ENCODE data around the gene PARD3B. TPM values are rescaled to one million over a fixed set of nuclear protein-coding genes. Genes with fewer than 3 reads are reported as not detected.

Gene PARD3B
- polyA plus RNA-seq, 3 donors = not detected

DNA sequence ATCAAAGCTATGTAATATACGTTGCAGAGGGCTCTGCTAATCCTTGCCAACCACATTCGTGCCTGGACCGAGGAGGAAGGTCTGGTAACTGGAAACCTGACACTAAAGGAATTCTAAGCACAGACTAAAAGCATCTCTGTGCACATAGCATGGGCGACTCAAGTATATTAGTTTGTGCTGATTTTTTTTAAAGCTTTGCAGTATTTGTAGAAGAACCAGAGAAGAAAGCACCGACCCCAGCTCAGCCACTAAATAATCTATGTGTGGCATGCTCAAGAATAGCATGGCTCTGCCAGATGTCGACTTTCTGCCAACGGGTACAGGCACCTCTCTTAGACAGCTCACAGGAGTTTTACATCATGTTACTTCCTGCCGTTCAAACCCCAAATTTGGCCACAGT, 1063.8 kb downstream of the PARD3B start:
- intact Hi-C loops (cut with micrococcal nuclease) = no loop called here
- peaks cover 9 to 28% (median 15%) of the 10 kb centered on the region in 3 donors for H3K27me3 Mint-ChIP-seq (ENCODE audit: low read depth in 3 of 3)
- WGBS (ENCODE audit: insufficient coverage) = 78% methylated on average over 3 of the region's 8 CpGs

DNA sequence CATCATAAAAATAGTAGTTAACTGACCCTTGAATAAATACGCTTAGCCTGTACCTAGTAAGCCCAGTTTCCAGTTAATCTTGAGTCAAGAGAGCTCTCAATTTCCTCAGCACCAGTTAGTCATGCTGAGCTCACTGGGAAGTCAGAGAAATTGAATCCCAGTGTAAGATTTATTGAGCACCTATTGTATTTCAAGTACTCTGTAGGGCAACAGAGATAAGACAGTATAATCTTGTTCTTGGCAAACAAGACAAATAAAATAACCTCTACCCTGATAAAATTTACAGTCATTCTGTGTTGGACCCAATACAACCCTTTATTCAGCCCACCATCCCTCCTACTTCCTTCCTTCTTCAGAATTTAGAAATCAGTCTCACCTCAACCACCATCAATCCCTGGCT, 1065.2 kb downstream of the PARD3B start:
- Histone ChIP-seq H3K27me3 (ENCODE audit: control insufficient read depth in 2 of 2, insufficient read depth in 2 of 2, low read length in 2 of 2) (peaks cover 7 to 25% of the 10 kb centered on the region in 2 donors), H3K27ac (ENCODE audit: low read depth in 1 of 2, low read length in 2 of 2) (no peak overlapping the region), H3K36me3 (replicated peaks in 1 of 2; ENCODE audit: control insufficient read depth in 1 of 2, insufficient read depth in 2 of 2, low read length in 2 of 2) (no peaks in the 10 kb centered on the region), H3K4me2 (replicated peaks; ENCODE audit: extremely low read depth, low read length, poor library complexity, severe bottlenecking) (no peak overlapping the region), H4K20me1 (ENCODE audit: insufficient read depth, low read length) (no peaks in the 10 kb centered on the region), H3K4me1 (ENCODE audit: control insufficient read depth in 1 of 2, insufficient read depth in 2 of 2, low read length in 2 of 2) (no peaks in the 10 kb centered on the region), H3K4me3 (replicated peaks in 1 of 3; ENCODE audit: low read depth in 2 of 3, low read length in 3 of 3) (no peak overlapping the region), H3K9ac (ENCODE audit: insufficient read depth, low read length, poor library complexity, severe bottlenecking) (no peak overlapping the region), H2AFZ (ENCODE audit: insufficient read depth, low read depth, low read length, poor library complexity, severe bottlenecking) (no peak overlapping the region), H3K9me3 (replicated peaks in 1 of 2; ENCODE audit: control insufficient read depth in 1 of 2, insufficient read depth in 1 of 2, low read length in 2 of 2) (peaks cover 0 to 8% of the 10 kb centered on the region in 2 donors), H3K79me2 (ENCODE audit: insufficient read depth, low read length) (no peaks in the 10 kb centered on the region)
- Mint-ChIP-seq H3K36me3 (no peaks in the 10 kb centered on the region), H3K9me3 (peaks cover 0 to 7% (median 3%) of the 10 kb centered on the region in 7 donors), H3K27me3 (ENCODE audit: low read depth in 3 of 3) (peaks cover 9 to 28% (median 18%) of the 10 kb centered on the region in 3 donors), H3K4me3 (peak overlapping the region in 1 of 2 donors; percentile 4), H3K4me1 (no peaks in the 10 kb centered on the region), H3K27ac (no peak overlapping the region)
- intact Hi-C loops (cut with micrococcal nuclease) = no loop called here
- TF ChIP-seq, protein P1, sequence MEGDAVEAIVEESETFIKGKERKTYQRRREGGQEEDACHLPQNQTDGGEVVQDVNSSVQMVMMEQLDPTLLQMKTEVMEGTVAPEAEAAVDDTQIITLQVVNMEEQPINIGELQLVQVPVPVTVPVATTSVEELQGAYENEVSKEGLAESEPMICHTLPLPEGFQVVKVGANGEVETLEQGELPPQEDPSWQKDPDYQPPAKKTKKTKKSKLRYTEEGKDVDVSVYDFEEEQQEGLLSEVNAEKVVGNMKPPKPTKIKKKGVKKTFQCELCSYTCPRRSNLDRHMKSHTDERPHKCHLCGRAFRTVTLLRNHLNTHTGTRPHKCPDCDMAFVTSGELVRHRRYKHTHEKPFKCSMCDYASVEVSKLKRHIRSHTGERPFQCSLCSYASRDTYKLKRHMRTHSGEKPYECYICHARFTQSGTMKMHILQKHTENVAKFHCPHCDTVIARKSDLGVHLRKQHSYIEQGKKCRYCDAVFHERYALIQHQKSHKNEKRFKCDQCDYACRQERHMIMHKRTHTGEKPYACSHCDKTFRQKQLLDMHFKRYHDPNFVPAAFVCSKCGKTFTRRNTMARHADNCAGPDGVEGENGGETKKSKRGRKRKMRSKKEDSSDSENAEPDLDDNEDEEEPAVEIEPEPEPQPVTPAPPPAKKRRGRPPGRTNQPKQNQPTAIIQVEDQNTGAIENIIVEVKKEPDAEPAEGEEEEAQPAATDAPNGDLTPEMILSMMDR (IDR thresholded peaks at IDR 0.05) = no peak
- DNase-seq = no peak
- no CpG with 5 or more reads among the region's 1 CpG for WGBS (ENCODE audit: insufficient coverage)

More for the DNA sequence above, 1063.8 kb downstream of the PARD3B start:
- TF ChIP-seq, protein P1 (IDR thresholded peaks at IDR 0.05) = no peak
- H2AFZ ChIP-seq (ENCODE audit: insufficient read depth, low read depth, low read length, poor library complexity, severe bottlenecking) = no peak overlapping the region
- DNase-seq = no peak
- H3K79me2 ChIP-seq (ENCODE audit: insufficient read depth, low read length) = no peaks in the 10 kb centered on the region
- Mint-ChIP-seq H3K36me3 (no peaks in the 10 kb centered on the region), H3K27ac (no peak overlapping the region), H3K9me3 (peaks cover 0 to 11% (median 8%) of the 10 kb centered on the region in 7 donors), H3K4me1 (no peaks in the 10 kb centered on the region), H3K4me3 (no peak overlapping the region)
- peaks cover 7 to 25% of the 10 kb centered on the region in 2 donors for H3K27me3 ChIP-seq (ENCODE audit: control insufficient read depth in 2 of 2, insufficient read depth in 2 of 2, low read length in 2 of 2)
- no peak overlapping the region for H3K4me3 ChIP-seq (replicated peaks in 1 of 3; ENCODE audit: low read depth in 2 of 3, low read length in 3 of 3)
- no peaks in the 10 kb centered on the region for H3K4me1 ChIP-seq (ENCODE audit: control insufficient read depth in 1 of 2, insufficient read depth in 2 of 2, low read length in 2 of 2)
- peaks cover 0 to 12% of the 10 kb centered on the region in 2 donors for H3K9me3 ChIP-seq (replicated peaks in 1 of 2; ENCODE audit: control insufficient read depth in 1 of 2, insufficient read depth in 1 of 2, low read length in 2 of 2)
- no peak overlapping the region for H3K27ac ChIP-seq (ENCODE audit: low read depth in 1 of 2, low read length in 2 of 2)
- H4K20me1 ChIP-seq (ENCODE audit: insufficient read depth, low read length) = no peaks in the 10 kb centered on the region
- H3K4me2 ChIP-seq (replicated peaks; ENCODE audit: extremely low read depth, low read length, poor library complexity, severe bottlenecking) = no peak overlapping the region
- no peaks in the 10 kb centered on the region for H3K36me3 ChIP-seq (replicated peaks in 1 of 2; ENCODE audit: control insufficient read depth in 1 of 2, insufficient read depth in 2 of 2, low read length in 2 of 2)
- H3K9ac ChIP-seq (ENCODE audit: insufficient read depth, low read length, poor library complexity, severe bottlenecking) = no peak overlapping the region

Measured in CD14-positive monocyte (primary cell).